Fibroblast of villous mesenchyme (primary cell): ENCODE data around the gene PARD6B. TPM values are rescaled to one million over a fixed set of nuclear protein-coding genes. Genes with fewer than 3 reads are reported as not detected.
A peak's percentile ranks its signal among the peaks of the same experiment; 100 is the strongest.

ENCODE experiments used
- DNase-seq: peaks from one replicate; pipeline ENCODE4 v3.0.0-alpha.2; 2010; ENCODE audit warnings: low read depth
- H3K4me3 ChIP-seq: 2 replicates; pipeline ENCODE4 v1.5.1; 2011; ENCODE audit warnings: low read depth, mild to moderate bottlenecking, low read length
- CTCF ChIP-seq: IDR thresholded peaks from 2 replicates; pipeline ENCODE4 v1.5.1; 2012; ENCODE audit warnings: low read depth, mild to moderate bottlenecking, low read length; ENCODE audit not compliant: insufficient read depth
- total RNA-seq: library from RNA; depleted of rRNA; stranded (reverse); fragments of >200 nt; gene quantifications from 2 replicates; pipeline ENCODE4 v1.2.3, GENCODE V29; 2012

PARD6B gene
- total RNA-seq = 1.6 and 6.5 TPM in 2 replicates

DNA sequence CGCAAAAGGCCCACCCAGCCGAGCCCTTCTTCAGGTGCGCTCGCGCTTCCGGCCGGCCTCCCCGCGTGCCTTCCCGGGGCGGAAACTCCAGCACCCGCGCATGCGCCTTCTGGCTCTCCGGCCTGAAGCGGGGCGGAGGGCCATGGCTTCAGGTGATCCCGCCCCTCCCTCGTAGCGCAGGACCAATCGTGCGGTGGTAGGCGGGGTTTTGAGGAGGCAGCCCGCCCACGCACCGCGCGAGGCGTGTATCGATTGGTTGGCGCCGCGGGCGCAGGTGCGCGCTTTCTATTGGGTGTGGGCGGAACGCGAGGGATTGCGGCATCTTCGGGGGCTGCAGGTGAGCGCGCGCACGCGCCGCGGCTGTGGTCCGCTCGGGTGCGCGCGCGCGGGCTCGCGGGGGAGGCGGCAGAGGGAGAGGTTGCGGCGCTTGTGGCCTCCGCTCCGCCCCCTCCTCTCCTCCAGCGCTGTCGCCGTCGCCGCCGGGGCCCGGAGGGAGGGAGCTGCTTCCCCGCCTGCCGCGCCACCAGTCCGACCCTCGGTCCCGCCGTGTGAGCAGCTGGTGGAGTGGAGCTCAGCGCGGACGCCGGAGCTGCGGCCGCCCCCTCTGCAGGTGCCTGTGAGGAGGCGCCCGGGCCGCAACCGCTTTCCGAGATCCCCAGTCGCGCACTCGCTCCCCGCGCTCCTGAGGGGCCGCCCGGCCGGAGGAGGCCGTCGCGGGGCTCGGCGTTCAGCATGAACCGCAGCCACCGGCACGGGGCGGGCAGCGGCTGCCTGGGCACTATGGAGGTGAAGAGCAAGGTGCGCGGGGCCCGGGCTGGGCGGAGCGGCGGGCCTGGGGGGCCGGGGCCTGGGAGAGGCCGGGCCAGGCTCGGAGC lies at the start of gene PARD6B:
TSS of gene PARD6B (plus strand) at position 526 of the 875 bp plus-strand sequence. CDS start at position 733, 207 bp downstream.
- DNase-seq = peak; percentile 94
- H3K4me3 ChIP-seq = peak within 1 kb of the TSS; percentile 73
- TF ChIP-seq CTCF = no peak

- no peak for DNase-seq
- no peak overlapping the region for H3K4me3 ChIP-seq
- no peak for TF ChIP-seq CTCF
These were observed 49.3 kb upstream of the PARD6B start for GRCh38 chr20:50682065-50682464.

DNA sequence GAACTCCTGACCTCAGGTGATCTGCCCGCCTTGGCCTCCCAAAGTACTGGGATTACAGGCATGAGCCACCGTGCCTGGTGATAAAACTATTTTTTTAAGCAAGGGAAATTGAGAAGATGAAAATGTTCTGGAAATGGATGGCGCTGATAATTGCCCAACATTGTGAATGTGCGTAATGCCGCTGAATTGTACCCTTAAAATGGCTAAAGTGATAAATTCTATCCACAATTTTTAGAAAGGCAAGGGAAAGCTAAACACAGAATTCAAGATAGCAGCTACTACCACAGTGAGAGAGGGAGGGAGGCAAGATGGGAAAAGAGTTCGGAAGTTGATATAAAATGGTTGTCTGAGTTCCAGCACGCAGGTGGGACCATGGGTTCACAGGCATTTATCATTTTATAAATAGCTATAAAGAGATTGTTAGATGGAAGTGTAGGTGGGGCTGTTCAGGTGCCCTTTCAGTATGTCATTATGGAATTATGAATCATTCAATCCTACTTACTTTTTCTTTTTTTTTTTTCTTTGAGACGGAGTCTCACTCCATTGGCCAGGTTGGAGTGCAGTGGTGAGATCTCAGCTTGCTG lies 48.3 kb upstream of the PARD6B start:
- TF ChIP-seq CTCF = no peak

GRCh38 chr20:50683570-50683969 lies 47.8 kb upstream of the PARD6B start:
- no peak overlapping the region for H3K4me3 ChIP-seq
- DNase-seq = no peak
- no peak for TF ChIP-seq CTCF

More for the DNA sequence above, 48.3 kb upstream of the PARD6B start:
- DNase-seq = no peak
- no peak overlapping the region for H3K4me3 ChIP-seq

DNA sequence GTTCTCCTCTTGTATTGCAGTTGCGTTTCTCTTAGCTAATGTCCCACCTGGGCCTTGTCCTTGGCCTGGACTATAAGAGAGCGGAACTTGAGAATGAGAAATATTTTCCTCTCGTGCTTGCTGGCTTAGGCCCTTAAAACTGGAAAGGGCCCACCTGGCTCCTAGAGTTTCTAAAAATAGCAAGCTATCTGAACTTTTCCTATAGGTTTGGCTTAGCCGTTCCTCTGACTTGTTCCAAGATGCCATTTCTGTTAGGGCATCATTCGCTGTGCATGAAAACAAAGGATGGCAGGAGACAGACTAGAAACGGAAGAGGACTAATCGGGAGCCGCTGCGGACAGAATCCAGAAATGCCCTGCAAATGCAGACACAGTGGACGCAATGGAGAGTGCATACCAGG lies 44.6 kb upstream of the PARD6B start:
- no peak for TF ChIP-seq CTCF
- no peak for DNase-seq
- H3K4me3 ChIP-seq = no peak overlapping the region

DNA sequence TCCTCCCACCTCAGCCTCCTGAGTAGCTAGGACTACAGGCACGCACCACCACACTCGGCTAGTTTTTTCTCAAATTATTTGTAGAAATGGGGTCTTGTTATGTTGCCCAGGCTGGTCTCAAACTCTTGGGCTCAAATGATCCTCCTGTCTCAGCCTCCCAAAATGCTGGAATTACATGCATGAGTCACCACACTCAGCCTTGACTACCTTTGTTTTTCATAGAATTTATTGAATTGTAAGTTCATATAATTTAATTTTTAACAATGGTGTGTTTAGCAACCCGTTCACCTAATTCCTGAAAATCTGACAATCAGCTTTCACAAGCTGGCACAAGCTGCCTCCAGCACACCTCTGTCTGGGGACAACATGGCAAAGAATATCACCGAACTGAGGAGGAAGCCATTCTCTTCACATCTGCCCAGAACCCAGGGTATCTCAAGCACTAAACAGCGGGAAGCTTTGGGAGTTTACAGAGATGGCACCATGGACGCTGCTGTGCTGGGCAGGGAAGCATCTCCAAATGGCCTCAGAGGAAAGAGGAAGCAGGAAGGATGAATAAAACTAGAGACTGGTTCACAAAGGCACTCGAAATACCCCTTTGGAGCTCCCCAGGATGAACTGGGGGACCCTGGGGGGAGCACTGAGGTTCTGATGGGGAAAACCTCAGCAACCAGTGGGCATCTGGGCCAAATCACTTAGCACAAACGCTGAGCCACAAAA lies 43.0 kb upstream of the PARD6B start:
- TF ChIP-seq CTCF = no peak
- no peak overlapping the region for H3K4me3 ChIP-seq

More for the DNA sequence above, 43.0 kb upstream of the PARD6B start:
- no peak for DNase-seq
